Natural killer cell (primary cell): ENCODE results near the gene POLD1. TPM values are rescaled to one million over a fixed set of nuclear protein-coding genes. Genes with fewer than 3 reads are reported as not detected.

Experiments
- ATAC-seq, 3 donors: fragments of 150-1000 bp in 2 of 3; fragments of 200-7000 bp in 1 of 3; cut with Tn5 transposase; 1 replicate in 1 of 3; 2 replicates in 2 of 3; pipeline ENCODE4 v1.10.0; 2021; ENCODE audit warnings: mild to moderate bottlenecking in 2 of 3, moderate library complexity in 2 of 3
- DNase-seq, 2 donors: peaks; one replicate each; pipeline versions ENCODE4 v3.0.0 to v3.0.0-alpha.2; 2013 to 2021; ENCODE audit warnings: mixed read lengths in 1 of 2
- H3K27ac ChIP-seq: one replicate; pipeline ENCODE4 v1.5.1; 2013; ENCODE audit warnings: mild to moderate bottlenecking, low read length
- H3K27me3 ChIP-seq: one replicate; pipeline ENCODE4 v1.6.1; 2013; ENCODE audit warnings: low read length; ENCODE audit not compliant: control insufficient read depth, insufficient read depth
- H3K36me3 ChIP-seq: one replicate; pipeline ENCODE4 v1.6.1; 2013; ENCODE audit warnings: low read length; ENCODE audit not compliant: control insufficient read depth, insufficient read depth
- H3K4me1 ChIP-seq: one replicate; pipeline ENCODE4 v1.6.1; 2013; ENCODE audit warnings: low read length; ENCODE audit not compliant: control insufficient read depth, insufficient read depth
- H3K4me3 ChIP-seq: one replicate; pipeline ENCODE4 v1.5.1; 2013; ENCODE audit warnings: low read length
- H3K9me3 ChIP-seq: one replicate; pipeline ENCODE4 v1.6.1; 2013; ENCODE audit warnings: low read length; ENCODE audit not compliant: control insufficient read depth, insufficient read depth
- H3K27ac Mint-ChIP-seq, 2 donors: one replicate each; pipeline ENCODE4 v1.8.0; 2022; ENCODE audit warnings: mild to moderate bottlenecking in 2 of 2, mixed read lengths in 2 of 2, moderate library complexity in 1 of 2
- H3K27me3 Mint-ChIP-seq, 2 donors: one replicate each; pipeline ENCODE4 v1.8.0; 2022; ENCODE audit warnings: low read depth in 2 of 2, mixed read lengths in 2 of 2
- H3K36me3 Mint-ChIP-seq: one replicate; pipeline ENCODE4 v1.8.0; 2022; ENCODE audit warnings: mixed read lengths
- H3K4me1 Mint-ChIP-seq, 2 donors: one replicate each; pipeline ENCODE4 v1.8.0; 2022; ENCODE audit warnings: mixed read lengths in 2 of 2
- H3K4me3 Mint-ChIP-seq: one replicate; pipeline ENCODE4 v1.8.0; 2022; ENCODE audit warnings: mild to moderate bottlenecking, moderate library complexity, mixed read lengths
- H3K9me3 Mint-ChIP-seq, 2 donors: one replicate each; pipeline ENCODE4 v1.8.0; 2022; ENCODE audit warnings: mixed read lengths in 2 of 2
- CTCF ChIP-seq: fragments of 200-600 bp; IDR thresholded peaks from one replicate; pipeline ENCODE4 v1.8.0; 2022; ENCODE audit warnings: antibody characterized with exemption
- WGBS: methylation state at CpG from one replicate; pipeline ENCODE4 v1.1.7; 2013; ENCODE audit warnings: missing lambda C conversion rate; ENCODE audit not compliant: insufficient coverage; 5-methylcytosine and 5-hydroxymethylcytosine counted together
- intact Hi-C: fragments of 100-400 bp; cut with micrococcal nuclease; formaldehyde crosslinking; loops from one replicate; pipeline ENCODE4 v1.14.2; 2022
- total RNA-seq, 4 donors: library from RNA; stranded (reverse); fragments of 120-200 nt in 1 of 4; gene quantifications; one replicate each; pipeline versions ENCODE4 v1.2.3 to v1.2.4, GENCODE V29; 2013 to 2022

POLD1 gene
- total RNA-seq, 3 donors from 2014 or later (not counting 1 experiment from before 2014, with no cell fraction given), result 26.1 to 32.0 (median 30.2) TPM

GRCh38 chr19:50381881-50382729 is 2.0 kb upstream of the POLD1 start:
- H3K36me3 Mint-ChIP-seq, result no peaks in the 10 kb centered on the region
- no peaks in the 10 kb centered on the region for H3K27me3 Mint-ChIP-seq
- WGBS, result 95% methylated on average over 58 of the region's 58 CpGs

GRCh38 chr19:50383001-50383851 is 921 bp upstream of the POLD1 start:
- Mint-ChIP-seq H3K4me1 (peaks cover 30 to 40% of the 10 kb centered on the region in 2 donors), H3K27ac (peak overlapping the region; percentile 94 to 97), H3K4me3 (peak overlapping the region; percentile 98), H3K36me3 (no peaks in the 10 kb centered on the region), H3K27me3 (no peaks in the 10 kb centered on the region), H3K9me3 (no peaks in the 10 kb centered on the region)
- no peak for TF ChIP-seq CTCF
- intact Hi-C loops, result no loop called here
- H3K27ac ChIP-seq, result peak overlapping the region; percentile 78
- H3K36me3 ChIP-seq, result peaks cover 41% of the 10 kb centered on the region
- peak overlapping the region; percentile 34 for H3K4me3 ChIP-seq
- H3K27me3 ChIP-seq, result no peaks in the 10 kb centered on the region
- DNase-seq (peak in 1 of 2 donors; percentile 27), ATAC-seq (no peak)
- 68% methylated on average over 21 of the region's 21 CpGs for WGBS
- peaks cover 21% of the 10 kb centered on the region for H3K4me1 ChIP-seq
- H3K9me3 ChIP-seq, result no peaks in the 10 kb centered on the region

More at GRCh38 chr19:50381881-50382729, 2.0 kb upstream of the POLD1 start:
- TF ChIP-seq CTCF, result no peak
- no peak overlapping the region for H3K27ac ChIP-seq
- intact Hi-C loops, result no loop called here
- no peak overlapping the region for H3K4me3 ChIP-seq
- peaks cover 49% of the 10 kb centered on the region for H3K36me3 ChIP-seq
- H3K9me3 Mint-ChIP-seq, result no peaks in the 10 kb centered on the region
- H3K9me3 ChIP-seq, result no peaks in the 10 kb centered on the region
- H3K27ac Mint-ChIP-seq, result peak overlapping the region; percentile 51 to 97
- DNase-seq (peak in 1 of 2 donors; percentile 28), ATAC-seq (no peak)
- peaks cover 22% of the 10 kb centered on the region for H3K4me1 ChIP-seq
- no peak overlapping the region for H3K4me3 Mint-ChIP-seq
- no peaks in the 10 kb centered on the region for H3K27me3 ChIP-seq
- H3K4me1 Mint-ChIP-seq, result peaks cover 30 to 43% of the 10 kb centered on the region in 2 donors

- H3K27me3 ChIP-seq, result no peaks in the 10 kb centered on the region
- H3K27ac ChIP-seq, result peak overlapping the region; percentile 77
- peak overlapping the region; percentile 94 to 97 for H3K27ac Mint-ChIP-seq
- H3K4me3 ChIP-seq, result peak overlapping the region; percentile 64
- 26% methylated on average over 26 of the region's 26 CpGs for WGBS
- DNase-seq, result no peak
- peaks cover 23 to 29% of the 10 kb centered on the region in 2 donors for H3K4me1 Mint-ChIP-seq
- H3K27me3 Mint-ChIP-seq, result no peaks in the 10 kb centered on the region
- no peaks in the 10 kb centered on the region for H3K36me3 Mint-ChIP-seq
- TF ChIP-seq CTCF, result no peak
- intact Hi-C loops, result loop anchor here (1.0 kb wide), 1 partner anchor 9 kb away; the partner anchor contains the start of gene NR1H2
- no peaks in the 10 kb centered on the region for H3K9me3 ChIP-seq
- ATAC-seq, result no peak
- peaks cover 21% of the 10 kb centered on the region for H3K4me1 ChIP-seq
- peak overlapping the region; percentile 98 for H3K4me3 Mint-ChIP-seq
- peaks cover 24% of the 10 kb centered on the region for H3K36me3 ChIP-seq
- no peaks in the 10 kb centered on the region for H3K9me3 Mint-ChIP-seq
These were observed 763 bp downstream of the POLD1 start for GRCh38 chr19:50384685-50385535.
